Thoracic aorta (tissue), 2 donors: ENCODE data around the gene PSMG4. TPM values are rescaled to one million over a fixed set of nuclear protein-coding genes. Genes with fewer than 3 reads are reported as not detected.

Experiments used
- ATAC-seq: fragments of 150-250 bp; one replicate; pipeline ENCODE4 v1.8.0; 2017; ENCODE audit warnings: low read depth; ENCODE audit not compliant: insufficient number of reproducible peaks, low FRiP score
- DNase-seq: peaks from one replicate; pipeline ENCODE4 v3.0.0-alpha.2; 2020; ENCODE audit warnings: low spot score
- H3K27ac ChIP-seq, 2 donors: fragments of 200-600 bp; sonication (generic); 1 replicate in 1 of 2; 2 replicates in 1 of 2; pipeline ENCODE4 v1.5.1; 2016; ENCODE audit warnings: mild to moderate bottlenecking in 2 of 2, moderate library complexity in 2 of 2
- H3K27me3 ChIP-seq: fragments of 200-600 bp; sonication (generic); replicated peaks from 2 replicates; pipeline ENCODE4 v1.6.0; 2016; ENCODE audit warnings: mild to moderate bottlenecking; ENCODE audit not compliant: insufficient read depth
- H3K36me3 ChIP-seq: fragments of 200-600 bp; sonication (generic); one replicate; pipeline ENCODE4 v1.5.1; 2016
- H3K4me1 ChIP-seq, 2 donors: fragments of 200-600 bp; sonication (generic); 1 replicate in 1 of 2; 2 replicates in 1 of 2; pipeline versions ENCODE4 v1.5.1 to v1.6.0; 2016; ENCODE audit warnings: low read depth in 2 of 2, mild to moderate bottlenecking in 1 of 2; ENCODE audit not compliant: control insufficient read depth in 1 of 2
- H3K4me3 ChIP-seq: fragments of 200-600 bp; sonication (generic); 2 replicates; pipeline ENCODE4 v1.5.1; 2016; ENCODE audit warnings: mild to moderate bottlenecking
- H3K9me3 ChIP-seq: fragments of 200-600 bp; sonication (generic); 2 replicates; pipeline ENCODE4 v1.5.1; 2016
- CTCF ChIP-seq: fragments of 200-600 bp; sonication (generic); IDR thresholded peaks from one replicate; pipeline ENCODE4 v1.5.1; 2019; ENCODE audit warnings: antibody characterized with exemption
- total RNA-seq, 2 donors: library from RNA; depleted of rRNA; stranded (reverse); fragments of >200 nt; gene quantifications; one replicate each; pipeline versions ENCODE4 v1.1.0 to v1.2.3, GENCODE V29; 2016

Gene PSMG4
- total RNA-seq: 10 to 100 TPM; 19.4 to 29.0 TPM

- TF ChIP-seq CTCF: no peak
- peak within 1 kb of the TSS; percentile 29 to 30 for H3K27ac ChIP-seq
Measured at GRCh38 chr6:3258720-3259490, at the start of gene PSMG4. Gene PSMG4 (plus strand): TSS chr6:3258947. CDS start chr6:3259023, 76 bp downstream.

GRCh38 chr6:3209114-3210023, 49.4 kb upstream of the PSMG4 start:
- ATAC-seq (no peak), DNase-seq (no peak)
- no peaks in the 10 kb centered on the region for H3K9me3 ChIP-seq

More at GRCh38 chr6:3258720-3259490, at the start of gene PSMG4:
- peaks cover 7 to 28% of the 10 kb centered on the region in 2 donors for H3K4me1 ChIP-seq
- no peaks in the 10 kb centered on the region for H3K9me3 ChIP-seq
- peak within 1 kb of the TSS; percentile 93 for H3K4me3 ChIP-seq
- H3K36me3 ChIP-seq: peaks cover 3% of the 10 kb centered on the region
- ATAC-seq (peak; percentile 79), DNase-seq (peak; percentile 68)
- H3K27me3 ChIP-seq: no peaks in the 10 kb centered on the region

GRCh38 chr6:3210024-3210610, 48.6 kb upstream of the PSMG4 start:
- H3K36me3 ChIP-seq: no peaks in the 10 kb centered on the region
- DNase-seq (no peak), ATAC-seq (no peak)
- no peak for TF ChIP-seq CTCF
- no peak overlapping the region for H3K4me3 ChIP-seq
- H3K27ac ChIP-seq: peak overlapping the region in 1 of 2 donors; percentile 31
- H3K4me1 ChIP-seq: peaks cover 17 to 51% of the 10 kb centered on the region in 2 donors
- H3K9me3 ChIP-seq: no peaks in the 10 kb centered on the region
- no peaks in the 10 kb centered on the region for H3K27me3 ChIP-seq

More at GRCh38 chr6:3209114-3210023, 49.4 kb upstream of the PSMG4 start:
- H3K4me3 ChIP-seq: no peak overlapping the region
- H3K4me1 ChIP-seq: peaks cover 12 to 44% of the 10 kb centered on the region in 2 donors
- no peak for TF ChIP-seq CTCF
- H3K27ac ChIP-seq: peak overlapping the region in 1 of 2 donors; percentile 31
- no peaks in the 10 kb centered on the region for H3K36me3 ChIP-seq
- no peaks in the 10 kb centered on the region for H3K27me3 ChIP-seq

GRCh38 chr6:3211681-3212080, 47.1 kb upstream of the PSMG4 start:
- Histone ChIP-seq H3K36me3 (no peaks in the 10 kb centered on the region), H3K27me3 (no peaks in the 10 kb centered on the region), H3K9me3 (no peaks in the 10 kb centered on the region), H3K4me3 (no peak overlapping the region), H3K4me1 (peaks cover 18 to 52% of the 10 kb centered on the region in 2 donors), H3K27ac (peak overlapping the region; percentile 40 to 60)
- DNase-seq (no peak), ATAC-seq (no peak)
- no peak for TF ChIP-seq CTCF

- Histone ChIP-seq H3K27ac (peak overlapping the region in 1 of 2 donors; percentile 40), H3K27me3 (no peaks in the 10 kb centered on the region), H3K4me3 (no peak overlapping the region), H3K9me3 (no peaks in the 10 kb centered on the region), H3K4me1 (peaks cover 18 to 52% of the 10 kb centered on the region in 2 donors), H3K36me3 (no peaks in the 10 kb centered on the region)
- DNase-seq (no peak), ATAC-seq (no peak)
- no peak for TF ChIP-seq CTCF
Measured at GRCh38 chr6:3212261-3212660, 46.5 kb upstream of the PSMG4 start.
